ENCODE data around the gene SEMA3E. TPM values are rescaled to one million over a fixed set of nuclear protein-coding genes. Genes with fewer than 3 reads are reported as not detected.

The SEMA3E gene
- total RNA-seq, 1 donor from 2014 or later, result 0.35 TPM

GRCh38 chr7:83347945-83348444 is 300.9 kb downstream of the SEMA3E start:
- TF ChIP-seq CTCF (conservative IDR thresholded peaks at IDR 0.05; ENCODE audit: low read depth, low read length), result no peak
- peak; percentile 29 for DNase-seq (ENCODE audit: low read depth)
- no peak overlapping the region for H3K4me3 ChIP-seq (ENCODE audit: low read depth, low read length)

- no peak for DNase-seq (ENCODE audit: low read depth)
- no peak for TF ChIP-seq CTCF (conservative IDR thresholded peaks at IDR 0.05; ENCODE audit: low read depth, low read length)
- H3K4me3 ChIP-seq (ENCODE audit: low read depth, low read length), result no peak overlapping the region
Measured at GRCh38 chr7:83339907-83340306, 309.0 kb downstream of the SEMA3E start.

GRCh38 chr7:83338277-83338950 is 310.5 kb downstream of the SEMA3E start:
- TF ChIP-seq CTCF (conservative IDR thresholded peaks at IDR 0.05; ENCODE audit: low read depth, low read length), result no peak
- H3K4me3 ChIP-seq (ENCODE audit: low read depth, low read length), result no peak overlapping the region
- no peak for DNase-seq (ENCODE audit: low read depth)

GRCh38 chr7:83337050-83337449 is 311.9 kb downstream of the SEMA3E start:
- TF ChIP-seq CTCF (conservative IDR thresholded peaks at IDR 0.05; ENCODE audit: low read depth, low read length), result no peak
- no peak for DNase-seq (ENCODE audit: low read depth)
- no peak overlapping the region for H3K4me3 ChIP-seq (ENCODE audit: low read depth, low read length)

- no peak for DNase-seq (ENCODE audit: low read depth)
- H3K4me3 ChIP-seq (ENCODE audit: low read depth, low read length), result no peak overlapping the region
- no peak for TF ChIP-seq CTCF (conservative IDR thresholded peaks at IDR 0.05; ENCODE audit: low read depth, low read length)
Measured at GRCh38 chr7:83326223-83326622, 322.7 kb downstream of the SEMA3E start.

- TF ChIP-seq CTCF (conservative IDR thresholded peaks at IDR 0.05; ENCODE audit: low read depth, low read length), result no peak
- DNase-seq (ENCODE audit: low read depth), result no peak
Measured at GRCh38 chr7:83325083-83325482, 323.9 kb downstream of the SEMA3E start.

GRCh38 chr7:83324596-83324995 is 324.3 kb downstream of the SEMA3E start:
- TF ChIP-seq CTCF (conservative IDR thresholded peaks at IDR 0.05; ENCODE audit: low read depth, low read length), result no peak
- H3K4me3 ChIP-seq (ENCODE audit: low read depth, low read length), result no peak overlapping the region
- no peak for DNase-seq (ENCODE audit: low read depth)

More at GRCh38 chr7:83325083-83325482, 323.9 kb downstream of the SEMA3E start:
- no peak overlapping the region for H3K4me3 ChIP-seq (ENCODE audit: low read depth, low read length)
